K562 (cell line): ENCODE results near the gene HDAC3. TPM values are rescaled to one million over a fixed set of nuclear protein-coding genes. Genes with fewer than 3 reads are reported as not detected.

Experiments used
- CEBPB ChIP-seq: fragments of 450-650 bp; IDR thresholded peaks from 2 replicates; pipeline ENCODE4 v1.6.1; 2016; ENCODE audit warnings: missing genetic modification characterization, missing compliant biosample characterization
- CHD2 ChIP-seq: IDR thresholded peaks from 2 replicates; pipeline ENCODE4 v1.6.1; 2011; ENCODE audit warnings: low read depth, low read length
- CHD4 ChIP-seq: fragments of 200-600 bp; sonication (generic); IDR thresholded peaks from 3 replicates; pipeline ENCODE4 v1.6.1; 2012; ENCODE audit warnings: low read depth, mild to moderate bottlenecking, mixed read lengths, low read length, inconsistent platforms; ENCODE audit not compliant: insufficient read depth, insufficient replicate concordance, poor library complexity, severe bottlenecking
- GABPA ChIP-seq: fragments of 200-800 bp; sonication (Bioruptor generic); conservative IDR thresholded peaks from 2 replicates; pipeline ENCODE4 v1.6.1; 2016; ENCODE audit warnings: low read depth, missing genetic modification characterization, missing compliant biosample characterization
- IFI16 ChIP-seq: fragments of 250-450 bp; sonication (Bioruptor Pico); IDR thresholded peaks from 2 replicates; pipeline ENCODE4 v2.1.2; 2022; ENCODE audit warnings: mild to moderate bottlenecking, inconsistent platforms
- KHSRP ChIP-seq: fragments of 450-650 bp; IDR thresholded peaks from 2 replicates; pipeline ENCODE4 v1.6.1; 2017
- MBD1 ChIP-seq: fragments of 250-450 bp; sonication (Bioruptor Pico); IDR thresholded peaks from 2 replicates; pipeline ENCODE4 v1.8.0; 2022; ENCODE audit warnings: inconsistent platforms
- MEF2A ChIP-seq: IDR thresholded peaks from 2 replicates; pipeline ENCODE4 v1.6.1; 2011; ENCODE audit warnings: low read depth, mild to moderate bottlenecking, low read length, moderate library complexity; ENCODE audit not compliant: control insufficient read depth
- MNT ChIP-seq, 2 experiments: fragments of 450-650 bp; conservative IDR thresholded peaks; 2 replicates each; pipeline ENCODE4 v1.6.1; 2017; ENCODE audit warnings: mild to moderate bottlenecking in 2 of 2, moderate library complexity in 2 of 2
- NR3C1 ChIP-seq: sonication (generic); formaldehyde crosslinking; IDR thresholded peaks from 2 replicates; pipeline ENCODE4 v1.8.1; 2022; ENCODE audit warnings: missing genetic modification reagents
- PML ChIP-seq: IDR thresholded peaks from 2 replicates; pipeline ENCODE4 v1.6.1; 2012; ENCODE audit warnings: low read length, inconsistent platforms
- PPARD ChIP-seq: fragments of 250-450 bp; sonication (Bioruptor Pico); IDR thresholded peaks from 2 replicates; pipeline ENCODE4 v1.8.0; 2022; ENCODE audit warnings: inconsistent platforms, mild to moderate bottlenecking, moderate library complexity
- SMARCA4 ChIP-seq: fragments of 450-650 bp; IDR thresholded peaks from 2 replicates; pipeline ENCODE4 v1.6.1; 2016
- SOX6 ChIP-seq: fragments of 450-650 bp; IDR thresholded peaks from 2 replicates; pipeline ENCODE4 v1.6.1; 2014; ENCODE audit warnings: mild to moderate bottlenecking
- SP1 ChIP-seq: sonication (generic); formaldehyde crosslinking; IDR thresholded peaks from 2 replicates; pipeline ENCODE4 v1.8.1; 2022; ENCODE audit warnings: mild to moderate bottlenecking, missing genetic modification reagents
- SRSF7 ChIP-seq: fragments of 200-400 bp; formaldehyde crosslinking; optimal IDR thresholded peaks from 2 replicates; pipeline ENCODE3; 2017; ENCODE audit warnings: mild to moderate bottlenecking, low read depth, low read length
- TAF1 ChIP-seq: IDR thresholded peaks from 2 replicates; pipeline ENCODE4 v1.6.1; 2011; ENCODE audit warnings: mild to moderate bottlenecking, low read length, moderate library complexity; ENCODE audit not compliant: insufficient read depth, control insufficient read depth, severe bottlenecking; ENCODE audit errors: extremely low read depth
- ZBTB17 ChIP-seq: fragments of 450-650 bp; formaldehyde crosslinking; IDR thresholded peaks from 2 replicates; pipeline ENCODE4 v1.4.0; 2020; ENCODE audit warnings: mild to moderate bottlenecking
- ZBTB9 ChIP-seq: fragments of 450-650 bp; formaldehyde crosslinking; IDR thresholded peaks from 2 replicates; pipeline ENCODE4 v1.4.0; 2020; ENCODE audit warnings: mild to moderate bottlenecking, moderate library complexity
- ZC3H11A ChIP-seq: IDR thresholded peaks from 2 replicates; pipeline ENCODE4 v1.6.1; 2012; ENCODE audit warnings: low read depth, low read length, improper control_type of control experiment
- ZHX1 ChIP-seq: fragments of 150-350 bp; conservative IDR thresholded peaks from 2 replicates; pipeline ENCODE4 v1.6.1; 2014; ENCODE audit warnings: low read length
- ZKSCAN8 ChIP-seq: fragments of 200-800 bp; sonication (Bioruptor generic); IDR thresholded peaks from 2 replicates; pipeline ENCODE4 v1.6.1; 2016; ENCODE audit warnings: missing genetic modification characterization, missing compliant biosample characterization
- ZNF316 ChIP-seq: fragments of 450-650 bp; IDR thresholded peaks from 2 replicates; pipeline ENCODE4 v1.6.1; 2016
- ZNF551 ChIP-seq: fragments of 250-450 bp; sonication (Bioruptor Pico); IDR thresholded peaks from 2 replicates; pipeline ENCODE4 v1.5.0; 2021; ENCODE audit warnings: mild to moderate bottlenecking, moderate library complexity
- ZNF644 ChIP-seq: fragments of 200-800 bp; sonication (Bioruptor generic); IDR thresholded peaks from 2 replicates; pipeline ENCODE4 v1.6.1; 2016; ENCODE audit warnings: low read depth, missing genetic modification characterization, missing compliant biosample characterization
- polyA plus RNA-seq, 8 experiments: library from polyadenylated mRNA; depleted of rRNA in 4 of 8; stranded (reverse) in 5 of 8; unstranded in 3 of 8; fragments of >200 nt; fragmentation: Nextera tagmentation in 2 of 8; fragmentation: Illumina TruSeq in 1 of 8; extraction: Ambion mirVana in 2 of 8; extraction: Trizol in 1 of 8; gene quantifications; 2 replicates each; pipeline versions ENCODE4 v1.2.1 to v1.2.3, GENCODE V29; 2011 to 2014; ENCODE audit warnings: inconsistent platforms in 1 of 8, missing spikeins in 1 of 8
- total RNA-seq, 7 experiments: library from RNA; depleted of rRNA in 6 of 7; stranded (reverse); fragments of >200 nt in 6 of 7; fragmentation: Illumina TruSeq in 2 of 7; extraction: Trizol in 2 of 7; gene quantifications; 2 replicates each; pipeline versions ENCODE4 v1.2.1 to v1.2.3, GENCODE V29; 2011 to 2021; ENCODE audit warnings: low replicate concordance in 1 of 7

The HDAC3 gene
- total and polyA plus RNA-seq, 9 of the 15 experiments (the other 6 are each of a cell fraction or from before 2014, with no cell fraction given), result 89.7 to 191 (median 119) TPM

- 0 out of 4 replicates have a peak, but pooled peaks have one; percentile 32 to 34 for TF ChIP-seq MNT (conservative IDR thresholded peaks at IDR 0.05)
- no peak for TF ChIP-seq IFI16 (CRISPR knock-in tag)
- TF ChIP-seq CHD4, result no peak
- no peak for TF ChIP-seq ZBTB9
- no peak for TF ChIP-seq TAF1
- TF ChIP-seq ZC3H11A, result no peak
- TF ChIP-seq SMARCA4, result peak; percentile 80
- TF ChIP-seq PPARD, result no peak
- no peak for TF ChIP-seq KHSRP
- TF ChIP-seq ZHX1, result no peak
- no peak for TF ChIP-seq ZNF551 (CRISPR knock-in tag)
- no peak for TF ChIP-seq NR3C1 (CRISPR knock-in tag)
- TF ChIP-seq MBD1 (CRISPR knock-in tag), result no peak
- no peak for TF ChIP-seq CHD2
- no peak for TF ChIP-seq SOX6
- no peak for TF ChIP-seq GABPA (tag)
- no peak for TF ChIP-seq CEBPB
- TF ChIP-seq ZNF644 (tag), result no peak
- TF ChIP-seq SRSF7, result no peak
- TF ChIP-seq MEF2A, result 0 out of 2 replicates have a peak, but pooled peaks have one; percentile 28
- TF ChIP-seq SP1 (CRISPR knock-in tag), result 0 out of 2 replicates have a peak, but pooled peaks have one; percentile 15
- no peak for TF ChIP-seq ZBTB17 (CRISPR knock-in tag)
- TF ChIP-seq PML, result peak; percentile 77
- no peak for TF ChIP-seq ZKSCAN8 (CRISPR knock-in tag)
- no peak for TF ChIP-seq ZNF316
These were observed 19.5 kb downstream of the HDAC3 start (continued) for GRCh38 chr5:141617128-141617527.
